ENCODE results near the gene ZFP36L2. TPM values are rescaled to one million over a fixed set of nuclear protein-coding genes. Genes with fewer than 3 reads are reported as not detected.
A peak's percentile ranks its signal among the peaks of the same experiment; 100 is the strongest.

Gene ZFP36L2
- total and polyA plus RNA-seq, 12 donors, result 26.8 to 69.6 (median 42.3) TPM

DNA sequence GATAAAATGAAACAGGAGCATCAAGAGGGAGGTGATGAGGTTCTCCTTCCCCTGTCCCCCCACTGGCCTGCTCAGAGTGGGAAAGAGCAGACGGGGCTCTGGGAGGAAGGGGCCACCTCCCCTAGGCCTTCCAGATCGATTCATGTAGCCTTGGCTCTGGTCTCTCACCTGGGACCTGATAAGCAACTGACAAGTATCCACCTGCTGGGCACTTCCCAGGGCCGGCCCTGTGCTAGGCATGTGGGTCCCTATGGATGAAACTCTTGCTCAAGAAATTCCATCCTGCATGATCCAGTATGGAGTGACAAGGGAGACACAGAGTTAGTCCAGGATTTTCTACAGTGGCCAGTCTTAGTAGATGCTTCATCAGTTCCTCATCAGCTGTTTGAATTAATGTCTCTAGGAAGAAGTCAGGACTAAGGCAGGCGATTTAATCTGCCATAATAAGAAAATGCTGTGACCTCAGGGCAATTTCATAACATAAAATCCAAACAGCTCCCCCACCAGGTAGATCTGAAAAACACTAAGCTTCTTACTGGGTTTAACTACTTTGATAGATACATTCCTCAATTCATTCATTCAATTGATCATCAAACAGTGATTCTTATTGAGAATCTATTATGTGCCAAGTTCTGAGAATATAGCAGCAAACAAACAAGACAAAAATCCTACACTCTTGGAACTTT lies 44.7 kb upstream of the ZFP36L2 start:
- no peak overlapping the region for H3K4me3 ChIP-seq
- 87 to 89% methylated on average over 4 of the region's 4 CpGs for WGBS, 2 donors
- TF ChIP-seq, protein P1, sequence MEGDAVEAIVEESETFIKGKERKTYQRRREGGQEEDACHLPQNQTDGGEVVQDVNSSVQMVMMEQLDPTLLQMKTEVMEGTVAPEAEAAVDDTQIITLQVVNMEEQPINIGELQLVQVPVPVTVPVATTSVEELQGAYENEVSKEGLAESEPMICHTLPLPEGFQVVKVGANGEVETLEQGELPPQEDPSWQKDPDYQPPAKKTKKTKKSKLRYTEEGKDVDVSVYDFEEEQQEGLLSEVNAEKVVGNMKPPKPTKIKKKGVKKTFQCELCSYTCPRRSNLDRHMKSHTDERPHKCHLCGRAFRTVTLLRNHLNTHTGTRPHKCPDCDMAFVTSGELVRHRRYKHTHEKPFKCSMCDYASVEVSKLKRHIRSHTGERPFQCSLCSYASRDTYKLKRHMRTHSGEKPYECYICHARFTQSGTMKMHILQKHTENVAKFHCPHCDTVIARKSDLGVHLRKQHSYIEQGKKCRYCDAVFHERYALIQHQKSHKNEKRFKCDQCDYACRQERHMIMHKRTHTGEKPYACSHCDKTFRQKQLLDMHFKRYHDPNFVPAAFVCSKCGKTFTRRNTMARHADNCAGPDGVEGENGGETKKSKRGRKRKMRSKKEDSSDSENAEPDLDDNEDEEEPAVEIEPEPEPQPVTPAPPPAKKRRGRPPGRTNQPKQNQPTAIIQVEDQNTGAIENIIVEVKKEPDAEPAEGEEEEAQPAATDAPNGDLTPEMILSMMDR (IDR thresholded peaks at IDR 0.05), result no peak
- ATAC-seq, result no peak
- intact Hi-C loops (cut with DNase I), result no loop called here
- H3K4me1 ChIP-seq, result peaks cover 19 to 68% (median 57%) of the 10 kb centered on the region in 9 donors
- H3K27ac ChIP-seq, result peak overlapping the region in 4 of 10 donors; percentile 75 to 86 (median 80)
- peaks cover 0 to 5% (median 0%) of the 10 kb centered on the region in 9 donors for H3K36me3 ChIP-seq
- no peak for DNase-seq
- no peaks in the 10 kb centered on the region for H3K9me3 ChIP-seq
- no peaks in the 10 kb centered on the region for H3K27me3 ChIP-seq

DNA sequence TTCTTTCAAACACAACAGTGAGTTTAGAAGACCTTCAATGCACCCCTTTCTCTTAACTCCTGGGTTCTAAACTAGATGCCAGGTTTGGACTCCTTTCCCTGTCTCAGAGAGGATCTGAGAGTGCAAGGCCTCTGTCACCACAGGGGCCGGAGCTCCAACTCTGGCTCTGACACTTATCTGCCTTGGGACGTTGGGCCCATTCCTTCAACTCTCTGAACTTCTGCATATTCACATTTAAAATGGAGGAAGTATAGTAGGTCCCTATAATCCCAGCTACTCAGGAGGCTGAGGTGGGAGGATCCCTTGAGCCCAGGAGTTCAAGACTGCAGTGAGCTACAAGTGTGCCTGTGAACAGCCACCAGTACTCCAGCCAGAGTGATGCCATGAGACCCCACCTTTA lies 44.1 kb upstream of the ZFP36L2 start:
- ATAC-seq (no peak), DNase-seq (no peak)
- Histone ChIP-seq H3K27me3 (no peaks in the 10 kb centered on the region), H3K27ac (peak overlapping the region; percentile 63 to 86 (median 75)), H3K4me1 (peaks cover 19 to 68% (median 56%) of the 10 kb centered on the region in 9 donors), H3K36me3 (peaks cover 0 to 5% (median 0%) of the 10 kb centered on the region in 9 donors), H3K9me3 (no peaks in the 10 kb centered on the region), H3K4me3 (no peak overlapping the region)
- 79 to 86% methylated on average over 2 of the region's 2 CpGs for WGBS, 2 donors
- TF ChIP-seq, protein P1 (IDR thresholded peaks at IDR 0.05), result no peak
- intact Hi-C loops (cut with DNase I), result no loop called here

DNA sequence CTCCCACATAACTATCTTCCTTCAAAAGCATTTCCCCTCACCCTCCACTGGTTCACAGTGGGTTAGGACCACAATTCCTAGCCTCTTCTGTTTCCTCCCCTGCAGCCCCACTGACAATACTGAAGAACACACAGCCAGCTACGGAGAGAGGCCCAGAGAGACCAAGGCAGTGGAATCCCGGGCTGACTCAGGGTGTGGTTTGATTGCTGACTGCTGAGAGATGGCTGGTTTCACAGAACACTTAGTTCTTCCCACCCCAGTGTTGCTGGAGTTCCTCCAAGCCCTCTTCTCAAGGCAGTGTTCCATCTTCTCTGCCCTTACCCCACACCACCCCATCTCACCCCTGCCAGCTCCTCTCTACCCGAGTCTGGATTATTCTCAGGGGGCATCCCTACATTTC lies 43.3 kb upstream of the ZFP36L2 start:
- ATAC-seq, result peak; percentile 24 to 91 (median 73)
- H3K4me3 ChIP-seq, result no peak overlapping the region
- peaks cover 23 to 74% (median 64%) of the 10 kb centered on the region in 9 donors for H3K4me1 ChIP-seq
- no peaks in the 10 kb centered on the region for H3K27me3 ChIP-seq
- intact Hi-C loops (cut with DNase I), result loop anchor here in 3 of 10 donors (5.0 to 10.0 kb wide), 4 partner anchors 33 to 73 kb away; no protein-coding TSS in a partner anchor
- TF ChIP-seq, protein P1 (IDR thresholded peaks at IDR 0.05), result no peak
- H3K27ac ChIP-seq, result peak overlapping the region; percentile 63 to 86 (median 75)
- peak; percentile 59 to 61 for DNase-seq
- WGBS, 2 donors, result 8 to 11% methylated on average over 3 of the region's 3 CpGs
- H3K36me3 ChIP-seq, result peaks cover 0 to 5% (median 0%) of the 10 kb centered on the region in 9 donors
- H3K9me3 ChIP-seq, result no peaks in the 10 kb centered on the region

DNA sequence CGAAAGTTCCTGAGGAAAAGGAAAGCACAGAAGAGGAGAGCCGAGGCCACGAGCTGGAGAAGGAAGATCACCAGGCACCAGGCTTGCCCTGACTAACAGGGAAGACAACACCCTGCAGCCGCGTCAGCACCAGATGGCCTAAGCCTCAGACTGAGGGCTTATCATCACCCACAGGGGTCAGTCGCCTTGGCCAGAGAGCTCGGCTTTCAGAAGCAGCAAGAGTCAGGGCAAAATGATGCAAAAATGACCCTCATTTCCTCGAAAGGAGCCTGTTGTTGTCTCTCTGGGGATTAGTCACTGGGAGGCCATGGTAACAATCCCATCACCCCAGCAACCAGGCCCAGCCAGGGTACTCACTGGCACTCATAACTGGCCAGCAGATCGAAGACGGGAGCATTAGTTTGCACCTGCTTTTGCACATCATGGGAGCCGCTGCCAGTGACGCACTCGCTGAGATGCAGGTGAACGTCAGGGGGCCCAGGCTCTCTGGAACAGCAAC lies 42.7 kb upstream of the ZFP36L2 start:
- Histone ChIP-seq H3K36me3 (peaks cover 0 to 5% (median 0%) of the 10 kb centered on the region in 9 donors), H3K4me1 (peaks cover 23 to 73% (median 68%) of the 10 kb centered on the region in 9 donors), H3K4me3 (peak overlapping the region in 3 of 10 donors; percentile 2 to 21 (median 12)), H3K27ac (peak overlapping the region; percentile 63 to 86 (median 75)), H3K27me3 (no peaks in the 10 kb centered on the region), H3K9me3 (no peaks in the 10 kb centered on the region)
- intact Hi-C loops (cut with DNase I), result loop anchor here in 3 of 10 donors (5.0 to 10.0 kb wide), 4 partner anchors 33 to 73 kb away; no protein-coding TSS in a partner anchor
- TF ChIP-seq, protein P1 (IDR thresholded peaks at IDR 0.05), result peak in 4 of 9 donors; percentile 15 to 35 (median 22)
- 42 to 49% methylated on average over 14 of the region's 14 CpGs for WGBS, 2 donors
- DNase-seq (peak; percentile 79 to 80), ATAC-seq (peak; percentile 73 to 85 (median 79))

Measured in heart right ventricle (tissue), 16 donors.